ENCODE measurements around the gene IYD. TPM values are rescaled to one million over a fixed set of nuclear protein-coding genes. Genes with fewer than 3 reads are reported as not detected.

Gene IYD
- total RNA-seq, 2 experiments from 2014 or later = not detected

- Histone ChIP-seq H3K9me3 (ENCODE audit: low read length) (no peaks in the 10 kb centered on the region), H3K4me1 (ENCODE audit: insufficient read depth, low read length, poor library complexity, severe bottlenecking) (no peaks in the 10 kb centered on the region), H3K36me3 (ENCODE audit: insufficient read depth, low read length) (no peaks in the 10 kb centered on the region), H4K20me1 (ENCODE audit: insufficient read depth, low read length) (no peaks in the 10 kb centered on the region), H3K27ac (ENCODE audit: low read depth, low read length, poor library complexity, severe bottlenecking) (no peak overlapping the region), H3K9me2 (ENCODE audit: insufficient read depth, low read length) (no peaks in the 10 kb centered on the region), H3K79me2 (ENCODE audit: insufficient read depth, low read depth, low read length) (no peaks in the 10 kb centered on the region), H3K4me3 (ENCODE audit: low read depth, low read length, poor library complexity, severe bottlenecking) (no peak overlapping the region), H2AFZ (ENCODE audit: low read length) (no peak overlapping the region), H3K4me2 (ENCODE audit: low read length) (no peak overlapping the region)
- DNase-seq (ENCODE audit: low spot score) = peak; percentile 82
- intact Hi-C loops (cut with micrococcal nuclease; ENCODE audit: unreplicated experiment) = loop anchor here (1.0 to 10.0 kb wide), 5 partner anchors 51 to 461 kb away; no protein-coding TSS in a partner anchor
- TF ChIP-seq, protein P1, sequence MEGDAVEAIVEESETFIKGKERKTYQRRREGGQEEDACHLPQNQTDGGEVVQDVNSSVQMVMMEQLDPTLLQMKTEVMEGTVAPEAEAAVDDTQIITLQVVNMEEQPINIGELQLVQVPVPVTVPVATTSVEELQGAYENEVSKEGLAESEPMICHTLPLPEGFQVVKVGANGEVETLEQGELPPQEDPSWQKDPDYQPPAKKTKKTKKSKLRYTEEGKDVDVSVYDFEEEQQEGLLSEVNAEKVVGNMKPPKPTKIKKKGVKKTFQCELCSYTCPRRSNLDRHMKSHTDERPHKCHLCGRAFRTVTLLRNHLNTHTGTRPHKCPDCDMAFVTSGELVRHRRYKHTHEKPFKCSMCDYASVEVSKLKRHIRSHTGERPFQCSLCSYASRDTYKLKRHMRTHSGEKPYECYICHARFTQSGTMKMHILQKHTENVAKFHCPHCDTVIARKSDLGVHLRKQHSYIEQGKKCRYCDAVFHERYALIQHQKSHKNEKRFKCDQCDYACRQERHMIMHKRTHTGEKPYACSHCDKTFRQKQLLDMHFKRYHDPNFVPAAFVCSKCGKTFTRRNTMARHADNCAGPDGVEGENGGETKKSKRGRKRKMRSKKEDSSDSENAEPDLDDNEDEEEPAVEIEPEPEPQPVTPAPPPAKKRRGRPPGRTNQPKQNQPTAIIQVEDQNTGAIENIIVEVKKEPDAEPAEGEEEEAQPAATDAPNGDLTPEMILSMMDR (conservative IDR thresholded peaks at IDR 0.05; ENCODE audit: low read length) = peak; percentile 91
- no peak for TF ChIP-seq EZH2phosphoT487 (IDR thresholded peaks at IDR 0.05; ENCODE audit: borderline replicate concordance, low read depth, low read length)
- no TSS peak for BruUV-seq (replicated peaks)
- ChIA-PET POLR2A (interaction anchor here (0.6 to 2.3 kb wide), 16 partner anchors 10 to 434 kb away, joined by 3 to 16 read pairs (median 3); no protein-coding TSS in a partner anchor), CTCF (ENCODE audit: unreplicated experiment) (interaction anchor here (0.6 to 1.5 kb wide), 8 partner anchors 12 to 464 kb away, joined by 3 to 6 read pairs (median 4); no protein-coding TSS in a partner anchor)
Observed at GRCh38 chr6:150395388-150396009, 26.7 kb downstream of the IYD start.

DNA sequence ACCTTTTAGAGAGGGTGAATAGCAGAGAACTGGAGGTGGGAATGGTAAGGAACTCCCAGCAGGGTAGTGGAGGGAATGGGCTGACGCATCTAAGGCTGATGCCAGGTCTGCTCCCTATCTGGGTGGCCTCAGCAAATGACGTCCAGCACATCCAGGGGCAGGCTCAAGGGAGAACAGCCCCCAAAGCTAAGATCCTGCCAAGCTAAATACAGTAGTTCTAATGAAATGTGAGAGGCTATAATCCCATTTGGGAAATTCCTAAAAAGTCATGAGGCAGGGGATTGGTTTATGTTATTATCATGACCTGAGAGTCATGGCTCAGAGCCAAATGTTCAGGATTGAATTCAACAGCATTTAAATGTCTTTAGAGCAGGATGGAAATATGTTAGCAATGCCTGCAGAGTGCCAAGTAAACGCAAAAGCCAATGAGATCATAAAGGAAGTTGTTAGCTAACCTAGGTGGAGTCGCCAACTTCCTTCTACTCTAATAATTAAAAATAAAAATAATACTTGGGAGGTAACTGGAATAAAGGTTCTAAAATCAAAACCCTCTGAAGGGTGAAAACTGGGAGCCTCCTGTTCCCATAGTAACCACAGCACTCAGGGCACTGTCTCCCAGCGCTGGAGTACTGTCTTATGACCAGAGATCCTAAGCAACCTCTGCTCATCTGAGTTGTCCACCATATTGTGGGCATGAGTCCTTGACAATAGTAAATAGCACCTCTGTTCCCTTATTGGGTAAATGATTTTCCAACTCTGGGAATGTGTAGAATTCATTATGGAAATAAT lies 34.8 kb downstream of the IYD start:
- no peak for DNase-seq (ENCODE audit: low spot score)
- Histone ChIP-seq H3K4me3 (ENCODE audit: low read depth, low read length, poor library complexity, severe bottlenecking) (no peak overlapping the region), H3K4me2 (ENCODE audit: low read length) (no peak overlapping the region), H2AFZ (ENCODE audit: low read length) (no peak overlapping the region), H3K36me3 (ENCODE audit: insufficient read depth, low read length) (no peaks in the 10 kb centered on the region; the same call in 1 of the 2 replicates), H3K79me2 (ENCODE audit: insufficient read depth, low read depth, low read length) (no peaks in the 10 kb centered on the region), H3K9me2 (ENCODE audit: insufficient read depth, low read length) (no peaks in the 10 kb centered on the region), H3K27ac (ENCODE audit: low read depth, low read length, poor library complexity, severe bottlenecking) (no peak overlapping the region), H3K9me3 (ENCODE audit: low read length) (peaks cover 14% of the 10 kb centered on the region; the same call in 1 of the 2 replicates), H4K20me1 (ENCODE audit: insufficient read depth, low read length) (no peaks in the 10 kb centered on the region), H3K4me1 (ENCODE audit: insufficient read depth, low read length, poor library complexity, severe bottlenecking) (peaks cover 8% of the 10 kb centered on the region)
- ChIA-PET POLR2A (interaction anchor here (1.5 kb wide), 1 partner anchor 19 kb away, joined by 4 read pairs; no protein-coding TSS in a partner anchor), CTCF (ENCODE audit: unreplicated experiment) (no interaction called here)
- BruUV-seq (replicated peaks) = no TSS peak
- intact Hi-C loops (cut with micrococcal nuclease; ENCODE audit: unreplicated experiment) = no loop called here
- no peak for TF ChIP-seq EZH2phosphoT487 (IDR thresholded peaks at IDR 0.05; ENCODE audit: borderline replicate concordance, low read depth, low read length)
- TF ChIP-seq, protein P1 (conservative IDR thresholded peaks at IDR 0.05; ENCODE audit: low read length) = no peak

Data from OCI-LY7 (cell line).